HG03460 (cell line): Measurements from ENCODE around the gene ZBTB38.
A peak's percentile ranks its signal among the peaks of the same experiment; 100 is the strongest.

Experiments used
- ATAC-seq: cut with Tn5 transposase; IDR thresholded peaks from one replicate; pipeline ENCODE4 v1.9.1; 2021; ENCODE audit not compliant: unreplicated experiment

ZBTB38 gene

GRCh38 chr3:141386611-141387111, 18.4 kb downstream of the ZBTB38 start:
- no peak for ATAC-seq

GRCh38 chr3:141387516-141387915, 19.2 kb downstream of the ZBTB38 start:
- no peak for ATAC-seq

GRCh38 chr3:141388395-141388794, 20.1 kb downstream of the ZBTB38 start:
- ATAC-seq = no peak

GRCh38 chr3:141388823-141389621, 20.7 kb downstream of the ZBTB38 start:
- no peak for ATAC-seq

GRCh38 chr3:141389703-141390102, 21.4 kb downstream of the ZBTB38 start:
- no peak for ATAC-seq

- ATAC-seq = no peak
These were observed 22.4 kb downstream of the ZBTB38 start for GRCh38 chr3:141390747-141391146.

- no peak for ATAC-seq
These were observed 23.1 kb downstream of the ZBTB38 start for GRCh38 chr3:141391298-141391990.

- no peak for ATAC-seq
These were observed 23.6 kb downstream of the ZBTB38 start for GRCh38 chr3:141391991-141392316.

- no peak for ATAC-seq
These were observed 24.1 kb downstream of the ZBTB38 start for GRCh38 chr3:141392416-141392815.

- no peak for ATAC-seq
These were observed 24.8 kb downstream of the ZBTB38 start for GRCh38 chr3:141392897-141393734.

GRCh38 chr3:141393735-141394076, 25.4 kb downstream of the ZBTB38 start:
- ATAC-seq = no peak

- ATAC-seq = no peak
These were observed 26.3 kb downstream of the ZBTB38 start for GRCh38 chr3:141394560-141394959.

- ATAC-seq = no peak
These were observed 26.8 kb downstream of the ZBTB38 start for GRCh38 chr3:141395005-141395589.

GRCh38 chr3:141397996-141398395, 29.7 kb downstream of the ZBTB38 start:
- no peak for ATAC-seq

- ATAC-seq = no peak
These were observed 30.9 kb downstream of the ZBTB38 start for GRCh38 chr3:141399200-141399599.

- ATAC-seq = no peak
These were observed 32.0 kb downstream of the ZBTB38 start for GRCh38 chr3:141400073-141400971.

GRCh38 chr3:141401095-141401494, 32.8 kb downstream of the ZBTB38 start:
- no peak for ATAC-seq

GRCh38 chr3:141401573-141402475, 33.5 kb downstream of the ZBTB38 start:
- peak; percentile 70 for ATAC-seq

- peak; percentile 40 for ATAC-seq
These were observed 34.3 kb downstream of the ZBTB38 start for GRCh38 chr3:141402476-141403171.
